ENCODE results near the gene TRAF4. TPM values are rescaled to one million over a fixed set of nuclear protein-coding genes. Genes with fewer than 3 reads are reported as not detected.

TRAF4 gene
- total RNA-seq, 2 donors from 2014 or later = 92.1 to 128 TPM

GRCh38 chr17:28725660-28726225 lies 18.1 kb upstream of the TRAF4 start:
- no peak for TF ChIP-seq CTCF (IDR thresholded peaks at IDR 0.05)
- Histone ChIP-seq H3K4me1 (peaks cover 26% of the 10 kb centered on the region), H3K9me3 (no peaks in the 10 kb centered on the region), H3K4me3 (peak overlapping the region; percentile 81), H3K36me3 (peaks cover 12% of the 10 kb centered on the region), H3K27me3 (no peaks in the 10 kb centered on the region), H3K9ac (ENCODE audit: low read depth in 2 of 2, low read length in 2 of 2) (peak overlapping the region; percentile 85 to 88), H3K27ac (peak overlapping the region; percentile 99)
- peak; percentile 79 for DNase-seq
- intact Hi-C loops (cut with DNase I) = loop anchor here (2.0 to 10.0 kb wide), 2 partner anchors 25 to 81 kb away; partner anchors contain the start of gene BLTP2

GRCh38 chr17:28726226-28726626 lies 17.6 kb upstream of the TRAF4 start, which contains the start of gene TLCD1:
TLCD1 (minus strand) TSS chr17:28726233; CDS start chr17:28726097, 136 bp downstream.
- H3K9ac ChIP-seq (ENCODE audit: low read depth in 2 of 2, low read length in 2 of 2) = peak within 1 kb of the TSS; percentile 85 to 95
- DNase-seq = peak; percentile 85

GRCh38 chr17:28726627-28727491 lies 17.0 kb upstream of the TRAF4 start:
- peaks cover 15% of the 10 kb centered on the region for H3K4me1 ChIP-seq
- H3K27ac ChIP-seq = peak overlapping the region; percentile 99
- H3K9ac ChIP-seq (ENCODE audit: low read depth in 2 of 2, low read length in 2 of 2) = peak overlapping the region; percentile 78 to 95
- H3K4me3 ChIP-seq = peak overlapping the region; percentile 81
- TF ChIP-seq CTCF (IDR thresholded peaks at IDR 0.05) = peak; percentile 98
- peak; percentile 97 for DNase-seq
- no peaks in the 10 kb centered on the region for H3K9me3 ChIP-seq
- H3K27me3 ChIP-seq = no peaks in the 10 kb centered on the region
- H3K36me3 ChIP-seq = peaks cover 10% of the 10 kb centered on the region
- intact Hi-C loops (cut with DNase I) = loop anchor here (2.0 to 10.0 kb wide), 2 partner anchors 24 to 82 kb away; partner anchors contain the start of gene BLTP2

More at GRCh38 chr17:28726226-28726626, 17.6 kb upstream of the TRAF4 start, which contains the start of gene TLCD1:
- no peak for TF ChIP-seq CTCF (IDR thresholded peaks at IDR 0.05)
- Histone ChIP-seq H3K4me1 (peaks cover 22% of the 10 kb centered on the region), H3K4me3 (peak within 1 kb of the TSS; percentile 81), H3K27ac (peak within 1 kb of the TSS; percentile 99), H3K27me3 (no peaks in the 10 kb centered on the region), H3K36me3 (peaks cover 12% of the 10 kb centered on the region), H3K9me3 (no peaks in the 10 kb centered on the region)
- intact Hi-C loops (cut with DNase I) = loop anchor here (2.0 to 10.0 kb wide), 2 partner anchors 25 to 81 kb away; partner anchors contain the start of gene BLTP2

- Histone ChIP-seq H3K4me1 (peaks cover 12% of the 10 kb centered on the region), H3K9ac (ENCODE audit: low read depth in 2 of 2, low read length in 2 of 2) (peak within 1 kb of the TSS; percentile 20 to 95), H3K36me3 (no peaks in the 10 kb centered on the region), H3K27me3 (no peaks in the 10 kb centered on the region), H3K9me3 (no peaks in the 10 kb centered on the region), H3K27ac (peak within 1 kb of the TSS; percentile 99), H3K4me3 (peak within 1 kb of the TSS; percentile 81)
- intact Hi-C loops (cut with DNase I) = loop anchor here (10.0 kb wide), 1 partner anchor 84 kb away; the partner anchor contains the start of gene BLTP2
- no peak for TF ChIP-seq CTCF (IDR thresholded peaks at IDR 0.05)
- peak; percentile 100 for DNase-seq
These were observed 15.2 kb upstream of the TRAF4 start, which contains the start of gene NEK8 for GRCh38 chr17:28728364-28729200. NEK8 (plus strand) TSS chr17:28728788; CDS start chr17:28728814, 26 bp downstream.

All from colonic mucosa (tissue), 4 donors.